PC-9 (cell line): ENCODE measurements around the gene CRACR2A. TPM values are rescaled to one million over a fixed set of nuclear protein-coding genes. Genes with fewer than 3 reads are reported as not detected.

ENCODE experiments used
- BruUV-seq: library from RNA; stranded (reverse); fragments of 400-500 nt; replicated peaks from 2 replicates; lab custom pipeline; 2021; lab: Mats Ljungman, UMichigan
- CTCF ChIA-PET: fragments of 300-600 bp; sonication (Branson Sonifier 250); formaldehyde crosslinking; loops from one replicate; lab custom pipeline; 2022; ENCODE audit warnings: antibody characterized with exemption; lab: Charles Lee
- POLR2A ChIA-PET: fragments of 300-600 bp; sonication (Branson Sonifier 250); formaldehyde crosslinking; loops from one replicate; lab custom pipeline; 2022; ENCODE audit warnings: antibody characterized with exemption; ENCODE audit not compliant: unreplicated experiment; lab: Charles Lee
- DNase-seq, 2 experiments: peaks; one replicate each; pipeline versions ENCODE4 v3.0.0 to v3.0.0-alpha.2; 2015 to 2022; ENCODE audit warnings: mixed read lengths in 1 of 2
- H2AFZ ChIP-seq: fragments of 200-600 bp; sonication (generic); 2 replicates; pipeline ENCODE4 v1.8.1; 2017; ENCODE audit warnings: antibody characterized with exemption
- H3F3A ChIP-seq: fragments of 200-600 bp; sonication (generic); 2 replicates; pipeline ENCODE4 v1.8.1; 2017; ENCODE audit warnings: antibody characterized with exemption, mild to moderate bottlenecking, low read depth; ENCODE audit not compliant: insufficient read depth
- H3K27ac ChIP-seq: fragments of 200-600 bp; sonication (generic); 2 replicates; pipeline ENCODE4 v1.6.1; 2016; ENCODE audit warnings: mixed run types
- H3K27me3 ChIP-seq: fragments of 200-600 bp; sonication (generic); 2 replicates; pipeline ENCODE4 v1.6.1; 2016; ENCODE audit warnings: low read depth, mixed run types; ENCODE audit not compliant: insufficient read depth
- H3K36me3 ChIP-seq: fragments of 200-600 bp; sonication (generic); 2 replicates; pipeline ENCODE4 v1.6.1; 2016; ENCODE audit warnings: low read depth, mixed run types
- H3K4me1 ChIP-seq: fragments of 200-600 bp; sonication (generic); replicated peaks from 2 replicates; pipeline ENCODE4 v1.6.1; 2016; ENCODE audit warnings: mixed run types; ENCODE audit not compliant: insufficient read depth
- H3K4me2 ChIP-seq: fragments of 200-600 bp; sonication (generic); 2 replicates; pipeline ENCODE4 v1.6.1; 2017; ENCODE audit warnings: mixed run types
- H3K4me3 ChIP-seq: fragments of 200-600 bp; sonication (generic); 2 replicates; pipeline ENCODE4 v1.6.1; 2016; ENCODE audit warnings: mixed run types
- H3K79me2 ChIP-seq: fragments of 200-600 bp; sonication (generic); 2 replicates; pipeline ENCODE4 v1.6.1; 2017; ENCODE audit warnings: low read depth, mixed run types
- H3K9me2 ChIP-seq: fragments of 200-600 bp; sonication (generic); 2 replicates; pipeline ENCODE4 v1.8.1; 2017; ENCODE audit warnings: mild to moderate bottlenecking; ENCODE audit not compliant: insufficient read depth
- H3K9me3 ChIP-seq: fragments of 200-600 bp; sonication (generic); 2 replicates; pipeline ENCODE4 v1.8.1; 2016; ENCODE audit warnings: low read depth; ENCODE audit not compliant: insufficient read depth
- H4K20me1 ChIP-seq: fragments of 200-600 bp; sonication (generic); 2 replicates; pipeline ENCODE4 v1.8.1; 2017; ENCODE audit not compliant: insufficient read depth
- CTCF ChIP-seq: fragments of 200-600 bp; sonication (generic); conservative IDR thresholded peaks from 2 replicates; pipeline ENCODE4 v1.6.1; 2017; ENCODE audit warnings: mixed run types, antibody characterized with exemption, mild to moderate bottlenecking, moderate library complexity
- EZH2 ChIP-seq: fragments of 200-600 bp; sonication (generic); IDR thresholded peaks from 2 replicates; pipeline ENCODE4 v1.8.0; 2017; ENCODE audit warnings: antibody characterized with exemption, low read depth
- intact Hi-C: fragments of 100-400 bp; cut with micrococcal nuclease; formaldehyde crosslinking; loops from one replicate; pipeline ENCODE4 v1.10.0; 2022; ENCODE audit not compliant: unreplicated experiment
- total RNA-seq: library from RNA; stranded (reverse); gene quantifications from 2 replicates; pipeline ENCODE4 v1.2.3, GENCODE V29; 2021

The CRACR2A gene
- total RNA-seq, 1 experiment from 2014 or later: not detected

- Histone ChIP-seq H2AFZ (no peak overlapping the region), H3K4me2 (no peak overlapping the region), H3K79me2 (no peaks in the 10 kb centered on the region), H3K4me3 (no peak overlapping the region), H3K27ac (no peak overlapping the region), H3K36me3 (no peaks in the 10 kb centered on the region), H3F3A (no peaks in the 10 kb centered on the region), H4K20me1 (no peaks in the 10 kb centered on the region), H3K27me3 (peaks cover 87% of the 10 kb centered on the region), H3K9me3 (no peaks in the 10 kb centered on the region), H3K9me2 (no peaks in the 10 kb centered on the region), H3K4me1 (no peaks in the 10 kb centered on the region)
- ChIA-PET CTCF (no interaction called here), POLR2A (no interaction called here)
- no peak for TF ChIP-seq CTCF
- no peak for TF ChIP-seq EZH2
- BruUV-seq: no TSS peak
- DNase-seq: no peak
- intact Hi-C loops: loop anchor here (10.0 kb wide), 1 partner anchor 342 kb away; no protein-coding TSS in a partner anchor
Measured at GRCh38 chr12:3646561-3647241, 106.2 kb downstream of the CRACR2A start.

DNA sequence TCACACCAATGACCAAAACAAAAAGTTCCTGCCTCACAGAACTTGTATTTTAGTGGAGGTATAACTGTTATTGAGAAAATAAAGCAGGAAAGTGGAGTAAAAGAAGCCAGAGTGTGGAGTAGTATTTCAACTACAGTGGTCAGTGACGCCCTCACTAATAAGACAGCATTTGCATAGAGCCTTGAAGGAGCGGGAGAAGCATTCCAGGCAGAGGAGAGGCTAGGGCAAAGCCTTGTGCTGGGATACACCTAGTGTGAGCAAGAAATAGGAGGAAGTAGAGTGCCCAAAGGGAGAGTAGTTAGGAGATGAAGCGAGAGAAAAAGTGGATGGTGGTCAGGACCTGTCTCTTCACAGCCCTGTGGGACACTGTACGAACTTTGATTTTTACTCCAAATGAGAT is 107.8 kb downstream of the CRACR2A start:
- no TSS peak for BruUV-seq
- Histone ChIP-seq H2AFZ (no peak overlapping the region), H3K4me2 (no peak overlapping the region), H3K27ac (no peak overlapping the region), H3K9me3 (no peaks in the 10 kb centered on the region), H4K20me1 (no peaks in the 10 kb centered on the region; the same call in 1 of the 2 replicates), H3K79me2 (no peaks in the 10 kb centered on the region), H3K36me3 (no peaks in the 10 kb centered on the region), H3K27me3 (peaks cover 86% of the 10 kb centered on the region), H3K4me3 (no peak overlapping the region), H3F3A (no peaks in the 10 kb centered on the region), H3K9me2 (no peaks in the 10 kb centered on the region), H3K4me1 (no peaks in the 10 kb centered on the region)
- intact Hi-C loops: loop anchor here (10.0 kb wide), 1 partner anchor 340 kb away; no protein-coding TSS in a partner anchor
- TF ChIP-seq EZH2: no peak
- TF ChIP-seq CTCF: no peak
- ChIA-PET CTCF (no interaction called here), POLR2A (no interaction called here)
- no peak for DNase-seq

GRCh38 chr12:3644104-3644503 is 108.8 kb downstream of the CRACR2A start:
- H3K27me3 ChIP-seq: peaks cover 87% of the 10 kb centered on the region

More at GRCh38 chr12:3644104-3644503, 108.8 kb downstream of the CRACR2A start:
- Histone ChIP-seq H3K4me1 (no peaks in the 10 kb centered on the region), H3K36me3 (no peaks in the 10 kb centered on the region), H2AFZ (no peak overlapping the region), H3F3A (no peaks in the 10 kb centered on the region), H3K9me2 (no peaks in the 10 kb centered on the region), H3K4me3 (no peak overlapping the region), H3K9me3 (no peaks in the 10 kb centered on the region), H3K27ac (no peak overlapping the region), H3K4me2 (no peak overlapping the region), H3K79me2 (no peaks in the 10 kb centered on the region), H4K20me1 (no peaks in the 10 kb centered on the region; the same call in 1 of the 2 replicates)
- CTCF ChIA-PET: no interaction called here
- intact Hi-C loops: loop anchor here (10.0 kb wide), 1 partner anchor 339 kb away; no protein-coding TSS in a partner anchor
- BruUV-seq: no TSS peak
- POLR2A ChIA-PET: no interaction called here
- no peak for DNase-seq
- no peak for TF ChIP-seq EZH2
- 0 out of 2 replicates have a peak, but pooled peaks have one; percentile 13 for TF ChIP-seq CTCF
